ENCODE measurements around the gene PTPRN.

DNA sequence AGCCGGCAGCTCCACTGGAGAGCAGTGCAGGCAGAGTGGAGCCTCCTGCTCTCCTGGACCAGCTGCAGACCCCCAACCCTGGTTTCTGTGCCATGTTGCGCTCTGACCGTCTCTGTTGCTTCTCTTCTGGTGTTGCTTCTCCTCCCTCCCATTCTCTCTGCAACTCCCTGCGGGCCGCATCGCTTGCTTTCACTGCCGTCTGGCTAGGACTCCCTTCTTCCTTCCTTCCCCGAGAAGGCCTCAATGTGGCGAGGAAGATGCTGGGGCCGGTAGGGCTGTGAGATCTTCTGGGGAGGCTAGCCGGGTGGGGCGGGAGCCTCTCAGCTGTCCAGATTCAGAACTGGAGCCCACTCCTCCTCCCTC lies 23.8 kb downstream of the PTPRN start:
- TF ChIP-seq SP1 (IDR thresholded peaks at IDR 0.05) (no peak), L3MBTL2 (conservative IDR thresholded peaks at IDR 0.05) (no peak)

All from HEK293T (cell line).